Keratinocyte (primary cell): Measurements from ENCODE around the gene IPO13. TPM values are rescaled to one million over a fixed set of nuclear protein-coding genes. Genes with fewer than 3 reads are reported as not detected.

Experiments used
- DNase-seq: peaks from one replicate; pipeline ENCODE4 v3.0.0-alpha.2; 2011; ENCODE audit warnings: low read depth, missing footprints, low spot score
- FAIRE-seq: peaks from 2 replicates; lab custom pipeline; 2011; peaks lifted over from hg19 to GRCh38; lab: Jason Lieb, UNC
- H2AFZ ChIP-seq: 2 replicates; pipeline ENCODE4 v1.6.0; 2012; ENCODE audit warnings: low read length, control low read depth, inconsistent platforms; ENCODE audit not compliant: control insufficient read depth
- H3K27ac ChIP-seq: 2 replicates; pipeline ENCODE4 v1.5.1; 2011; ENCODE audit warnings: low read length; ENCODE audit not compliant: control insufficient read depth, insufficient read depth
- H3K27me3 ChIP-seq: 3 replicates; pipeline ENCODE4 v1.6.0; 2011; ENCODE audit warnings: low read length; ENCODE audit not compliant: control insufficient read depth, insufficient read depth; ENCODE audit errors: extremely low read depth
- H3K36me3 ChIP-seq, 2 experiments: 2 replicates in 1 of 2; 3 replicates in 1 of 2; pipeline ENCODE4 v1.5.1; 2011; ENCODE audit warnings: low read length in 2 of 2, mild to moderate bottlenecking in 1 of 2; ENCODE audit not compliant: control insufficient read depth in 2 of 2, insufficient read depth in 2 of 2; ENCODE audit errors: extremely low read depth in 1 of 2
- H3K4me1 ChIP-seq: 3 replicates; pipeline ENCODE4 v1.5.1; 2011; ENCODE audit warnings: low read length; ENCODE audit not compliant: control insufficient read depth, insufficient read depth; ENCODE audit errors: extremely low read depth
- H3K4me2 ChIP-seq: 3 replicates; pipeline ENCODE4 v1.6.0; 2011; ENCODE audit warnings: low read depth, low read length; ENCODE audit not compliant: control insufficient read depth, insufficient read depth; ENCODE audit errors: extremely low read depth
- H3K4me3 ChIP-seq, 3 experiments: fragments of 200-600 bp in 1 of 3; sonication (generic) in 1 of 3; 2 replicates in 2 of 3; 3 replicates in 1 of 3; pipeline ENCODE4 v1.5.1; 2011 to 2016; ENCODE audit warnings: low read length in 3 of 3, mild to moderate bottlenecking in 3 of 3, control low read depth in 2 of 3, inconsistent platforms in 1 of 3, low read depth in 1 of 3, mixed read lengths in 1 of 3, mixed run types in 1 of 3, moderate library complexity in 1 of 3; ENCODE audit not compliant: control insufficient read depth in 2 of 3, insufficient read depth in 2 of 3; ENCODE audit errors: extremely low read depth in 1 of 3
- H3K79me2 ChIP-seq: 2 replicates; pipeline ENCODE4 v1.6.0; 2012; ENCODE audit warnings: low read length; ENCODE audit not compliant: control insufficient read depth, insufficient read depth
- H3K9ac ChIP-seq: 3 replicates; pipeline ENCODE4 v1.6.0; 2011; ENCODE audit warnings: low read length; ENCODE audit not compliant: control insufficient read depth, insufficient read depth; ENCODE audit errors: extremely low read depth
- H3K9me1 ChIP-seq: 3 replicates; pipeline ENCODE4 v1.6.0; 2011; ENCODE audit warnings: low read length; ENCODE audit not compliant: control insufficient read depth, insufficient read depth; ENCODE audit errors: extremely low read depth
- H3K9me3 ChIP-seq: 2 replicates; pipeline ENCODE4 v1.5.1; 2012; ENCODE audit warnings: low read depth, low read length; ENCODE audit not compliant: control insufficient read depth
- H4K20me1 ChIP-seq: 3 replicates; pipeline ENCODE4 v1.6.0; 2011; ENCODE audit warnings: low read length; ENCODE audit not compliant: control insufficient read depth, insufficient read depth; ENCODE audit errors: extremely low read depth
- EZH2 ChIP-seq: IDR thresholded peaks from one replicate; pipeline ENCODE4 v1.6.1; 2012; ENCODE audit warnings: inconsistent platforms, mild to moderate bottlenecking, low read length, moderate library complexity
- dilution Hi-C: fragments of 300-500 bp; cut with MboI; formaldehyde crosslinking; loops from one replicate; pipeline ENCODE4 v1.7.0; 2020; ENCODE audit warnings: low sequenced_read_pairs; ENCODE audit not compliant: extremely low pct_ligation_motif_present
- polyA plus RNA-seq, 5 experiments: library from polyadenylated mRNA; depleted of rRNA in 3 of 5; stranded (reverse) in 3 of 5; stranded (forward) in 1 of 5; unstranded in 1 of 5; fragments of >200 nt; gene quantifications; 1 replicate in 1 of 5; 2 replicates in 3 of 5; 3 replicates in 1 of 5; pipeline versions ENCODE4 v1.2.1 to v1.2.3, GENCODE V29; 2011 to 2012; ENCODE audit warnings: missing spikeins in 2 of 5, low read depth in 1 of 5, low replicate concordance in 1 of 5
- TF ChIP-seq, protein P1 (sequence below), 3 experiments: IDR thresholded peaks in 1 of 3; conservative IDR thresholded peaks in 1 of 3; optimal IDR thresholded peaks in 1 of 3; 2 replicates in 2 of 3; 3 replicates in 1 of 3; pipeline versions ENCODE3 to v1.5.1; 2011; ENCODE audit warnings: low read length in 3 of 3, mild to moderate bottlenecking in 3 of 3, moderate library complexity in 2 of 3, control low read depth in 1 of 3, inconsistent platforms in 1 of 3; ENCODE audit not compliant: insufficient read depth in 2 of 3; ENCODE audit errors: extremely low read depth in 1 of 3

IPO13 gene
- polyA plus RNA-seq, 1 donor (not counting 4 experiments of a cell fraction or from before 2014, with no cell fraction given) = 20.7 TPM

GRCh38 chr1:43952731-43953346 is 6.1 kb downstream of the IPO13 start:
- DNase-seq (no peak), FAIRE-seq (no peak)
- Histone ChIP-seq H3K9ac (no peak overlapping the region), H3K27me3 (no peaks in the 10 kb centered on the region), H3K9me1 (peaks cover 4% of the 10 kb centered on the region), H3K4me2 (no peak overlapping the region), H3K4me3 (no peak overlapping the region), H3K27ac (no peak overlapping the region), H3K9me3 (no peaks in the 10 kb centered on the region), H3K79me2 (peaks cover 57% of the 10 kb centered on the region), H3K4me1 (peaks cover 14% of the 10 kb centered on the region), H2AFZ (no peak overlapping the region), H3K36me3 (peaks cover 25 to 32% of the 10 kb centered on the region in 2 experiments), H4K20me1 (peaks cover 5% of the 10 kb centered on the region)
- dilution Hi-C loops = no loop called here
- TF ChIP-seq, protein P1, sequence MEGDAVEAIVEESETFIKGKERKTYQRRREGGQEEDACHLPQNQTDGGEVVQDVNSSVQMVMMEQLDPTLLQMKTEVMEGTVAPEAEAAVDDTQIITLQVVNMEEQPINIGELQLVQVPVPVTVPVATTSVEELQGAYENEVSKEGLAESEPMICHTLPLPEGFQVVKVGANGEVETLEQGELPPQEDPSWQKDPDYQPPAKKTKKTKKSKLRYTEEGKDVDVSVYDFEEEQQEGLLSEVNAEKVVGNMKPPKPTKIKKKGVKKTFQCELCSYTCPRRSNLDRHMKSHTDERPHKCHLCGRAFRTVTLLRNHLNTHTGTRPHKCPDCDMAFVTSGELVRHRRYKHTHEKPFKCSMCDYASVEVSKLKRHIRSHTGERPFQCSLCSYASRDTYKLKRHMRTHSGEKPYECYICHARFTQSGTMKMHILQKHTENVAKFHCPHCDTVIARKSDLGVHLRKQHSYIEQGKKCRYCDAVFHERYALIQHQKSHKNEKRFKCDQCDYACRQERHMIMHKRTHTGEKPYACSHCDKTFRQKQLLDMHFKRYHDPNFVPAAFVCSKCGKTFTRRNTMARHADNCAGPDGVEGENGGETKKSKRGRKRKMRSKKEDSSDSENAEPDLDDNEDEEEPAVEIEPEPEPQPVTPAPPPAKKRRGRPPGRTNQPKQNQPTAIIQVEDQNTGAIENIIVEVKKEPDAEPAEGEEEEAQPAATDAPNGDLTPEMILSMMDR (optimal IDR thresholded peaks at IDR 0.05 in 1 of 3, IDR thresholded peaks at IDR 0.05 in 1 of 3, conservative IDR thresholded peaks at IDR 0.05 in 1 of 3; ENCODE audit: extremely low read depth in 1 of 3, insufficient read depth in 2 of 3, low read length in 3 of 3) = no peak
- no peak for TF ChIP-seq EZH2

DNA sequence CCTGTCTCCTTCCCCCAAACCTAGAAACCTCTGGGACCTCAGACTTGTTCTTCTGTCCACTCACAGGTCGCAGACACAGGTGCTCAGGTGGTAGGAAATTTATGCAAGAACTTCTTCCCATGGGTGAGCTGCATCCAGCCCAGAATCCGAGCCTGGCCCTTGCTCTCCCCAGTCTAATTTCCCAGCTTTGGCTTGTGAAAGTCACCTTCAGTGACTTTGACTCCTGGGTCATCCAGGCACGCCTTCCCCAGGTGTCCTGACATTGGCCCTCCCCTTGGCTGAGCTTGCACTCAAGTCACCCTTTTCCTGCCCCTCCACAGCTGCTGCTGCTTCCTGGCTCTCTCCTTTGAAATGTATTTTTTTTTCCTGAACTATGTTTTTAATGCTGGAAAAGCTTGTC is 6.6 kb downstream of the IPO13 start:
- dilution Hi-C loops = no loop called here

More for the DNA sequence above, 6.6 kb downstream of the IPO13 start:
- no peaks in the 10 kb centered on the region for H3K27me3 ChIP-seq
- no peak overlapping the region for H3K27ac ChIP-seq
- no peak overlapping the region for H3K4me3 ChIP-seq
- H3K9ac ChIP-seq = no peak overlapping the region
- H3K9me1 ChIP-seq = peaks cover 4% of the 10 kb centered on the region
- H4K20me1 ChIP-seq = peaks cover 5% of the 10 kb centered on the region
- no peak for FAIRE-seq
- H3K36me3 ChIP-seq = peaks cover 27 to 38% of the 10 kb centered on the region in 2 experiments
- H3K4me2 ChIP-seq = no peak overlapping the region
- peaks cover 9% of the 10 kb centered on the region for H3K4me1 ChIP-seq
- H2AFZ ChIP-seq = no peak overlapping the region
- no peak for TF ChIP-seq EZH2
- TF ChIP-seq, protein P1 (optimal IDR thresholded peaks at IDR 0.05 in 1 of 3, IDR thresholded peaks at IDR 0.05 in 1 of 3, conservative IDR thresholded peaks at IDR 0.05 in 1 of 3; ENCODE audit: extremely low read depth in 1 of 3, insufficient read depth in 2 of 3, low read length in 3 of 3) = no peak
- no peak for DNase-seq
- H3K9me3 ChIP-seq = no peaks in the 10 kb centered on the region
- H3K79me2 ChIP-seq = peaks cover 51% of the 10 kb centered on the region
